ENCODE measurements around the gene MED10.

GRCh38 chr5:6412811-6413210 lies 34.5 kb upstream of the MED10 start:
- TF ChIP-seq CTCF (IDR thresholded peaks at IDR 0.05) (no peak), POLR2AphosphoS5 (IDR thresholded peaks at IDR 0.05) (no peak), POLR2A (IDR thresholded peaks at IDR 0.05) (no peak)
